Measurements from ENCODE around the gene MFSD6L.

The MFSD6L gene

GRCh38 chr17:8823279-8823678 is 24.1 kb upstream of the MFSD6L start:
- intact Hi-C loops (cut with DNase I; ENCODE audit: low total_unique reads), result no loop called here
- Histone ChIP-seq H3K4me3 (no peak overlapping the region), H3K36me3 (no peaks in the 10 kb centered on the region), H3K4me1 (no peaks in the 10 kb centered on the region), H3K27ac (no peak overlapping the region), H3K27me3 (peaks cover 0 to 46% of the 10 kb centered on the region in 2 donors), H3K9me3 (no peaks in the 10 kb centered on the region)
- TF ChIP-seq, protein P1, sequence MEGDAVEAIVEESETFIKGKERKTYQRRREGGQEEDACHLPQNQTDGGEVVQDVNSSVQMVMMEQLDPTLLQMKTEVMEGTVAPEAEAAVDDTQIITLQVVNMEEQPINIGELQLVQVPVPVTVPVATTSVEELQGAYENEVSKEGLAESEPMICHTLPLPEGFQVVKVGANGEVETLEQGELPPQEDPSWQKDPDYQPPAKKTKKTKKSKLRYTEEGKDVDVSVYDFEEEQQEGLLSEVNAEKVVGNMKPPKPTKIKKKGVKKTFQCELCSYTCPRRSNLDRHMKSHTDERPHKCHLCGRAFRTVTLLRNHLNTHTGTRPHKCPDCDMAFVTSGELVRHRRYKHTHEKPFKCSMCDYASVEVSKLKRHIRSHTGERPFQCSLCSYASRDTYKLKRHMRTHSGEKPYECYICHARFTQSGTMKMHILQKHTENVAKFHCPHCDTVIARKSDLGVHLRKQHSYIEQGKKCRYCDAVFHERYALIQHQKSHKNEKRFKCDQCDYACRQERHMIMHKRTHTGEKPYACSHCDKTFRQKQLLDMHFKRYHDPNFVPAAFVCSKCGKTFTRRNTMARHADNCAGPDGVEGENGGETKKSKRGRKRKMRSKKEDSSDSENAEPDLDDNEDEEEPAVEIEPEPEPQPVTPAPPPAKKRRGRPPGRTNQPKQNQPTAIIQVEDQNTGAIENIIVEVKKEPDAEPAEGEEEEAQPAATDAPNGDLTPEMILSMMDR (IDR thresholded peaks at IDR 0.05), result no peak
- DNase-seq, result no peak

DNA sequence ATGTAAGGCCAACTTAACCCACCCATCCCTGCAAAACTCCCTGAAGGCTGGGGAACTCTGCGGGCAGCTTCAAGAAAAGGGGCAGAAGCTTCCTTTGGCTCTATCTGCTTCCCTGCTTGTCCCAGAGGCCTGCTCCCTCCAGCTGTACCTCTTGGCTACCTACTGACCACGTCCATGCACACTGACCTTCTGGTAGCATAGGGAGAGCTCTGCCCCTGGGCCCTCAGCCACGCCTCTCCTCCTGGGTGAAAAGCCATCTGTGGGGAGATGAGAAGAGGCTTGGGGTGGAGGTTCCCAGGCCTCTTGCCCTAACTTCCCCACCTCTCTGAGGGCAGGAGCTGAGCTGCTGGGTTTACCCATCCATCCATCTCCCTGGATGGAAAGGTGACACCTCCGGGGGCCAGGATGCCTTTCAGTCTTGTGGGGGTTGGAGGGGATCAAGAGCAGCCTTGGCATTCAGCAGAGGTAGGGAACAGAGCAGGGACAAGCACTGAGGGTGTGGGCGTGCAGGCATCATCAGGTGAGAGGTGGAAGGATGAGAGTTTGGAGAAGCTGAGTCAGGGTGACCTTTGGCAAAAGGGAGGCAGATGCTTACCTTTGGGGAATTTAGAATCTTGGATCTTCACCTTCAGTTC is 23.4 kb upstream of the MFSD6L start:
- intact Hi-C loops (cut with DNase I; ENCODE audit: low total_unique reads), result no loop called here
- no peak overlapping the region for H3K27ac ChIP-seq
- no peaks in the 10 kb centered on the region for H3K36me3 ChIP-seq
- no peak for DNase-seq
- no peak overlapping the region for H3K4me3 ChIP-seq
- no peaks in the 10 kb centered on the region for H3K9me3 ChIP-seq
- TF ChIP-seq, protein P1 (IDR thresholded peaks at IDR 0.05), result no peak
- H3K4me1 ChIP-seq, result no peaks in the 10 kb centered on the region
- H3K27me3 ChIP-seq, result peaks cover 0 to 44% of the 10 kb centered on the region in 2 donors

DNA sequence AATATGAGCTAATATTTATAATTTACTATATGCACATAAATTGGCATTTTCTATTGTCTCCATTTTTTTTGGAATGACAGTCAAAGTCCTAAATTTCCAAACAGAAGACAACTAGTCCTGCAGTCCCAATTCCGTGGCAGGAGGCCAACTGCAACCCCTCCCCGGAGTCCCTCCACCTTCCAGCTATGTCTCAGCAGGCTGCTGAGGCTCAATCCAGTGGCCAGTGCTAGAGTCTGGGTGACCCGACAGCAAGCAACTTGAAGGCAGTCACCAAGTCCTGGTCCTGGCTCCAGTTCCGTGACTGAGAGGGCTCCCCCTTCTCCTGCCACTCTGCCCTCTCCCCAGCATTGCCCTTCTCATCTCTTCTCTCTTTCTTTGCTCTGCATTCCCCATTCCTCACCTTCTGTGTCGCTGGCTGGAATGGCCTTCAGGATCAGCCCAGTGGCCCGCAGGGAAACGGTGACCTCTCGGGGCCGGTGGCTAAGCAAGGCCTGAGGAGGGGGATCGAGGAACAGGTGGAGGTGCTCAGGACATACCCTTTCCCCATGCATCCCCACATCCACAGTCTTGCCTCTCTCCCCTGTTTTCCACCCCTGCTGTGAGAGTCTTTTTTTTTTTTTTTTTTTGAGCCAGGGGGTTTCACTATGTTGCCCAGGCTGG is 22.4 kb upstream of the MFSD6L start:
- Histone ChIP-seq H3K9me3 (no peaks in the 10 kb centered on the region), H3K36me3 (no peaks in the 10 kb centered on the region), H3K4me1 (no peaks in the 10 kb centered on the region), H3K4me3 (no peak overlapping the region), H3K27ac (no peak overlapping the region), H3K27me3 (peaks cover 0 to 37% of the 10 kb centered on the region in 2 donors)
- peak in 1 of 2 donors; percentile 39 for DNase-seq
- intact Hi-C loops (cut with DNase I; ENCODE audit: low total_unique reads), result no loop called here
- TF ChIP-seq, protein P1 (IDR thresholded peaks at IDR 0.05), result no peak

GRCh38 chr17:8820311-8821010 is 21.3 kb upstream of the MFSD6L start:
- no peak overlapping the region for H3K27ac ChIP-seq
- H3K36me3 ChIP-seq, result no peaks in the 10 kb centered on the region
- intact Hi-C loops (cut with DNase I; ENCODE audit: low total_unique reads), result no loop called here
- TF ChIP-seq, protein P1 (IDR thresholded peaks at IDR 0.05), result no peak
- H3K9me3 ChIP-seq, result no peaks in the 10 kb centered on the region
- H3K4me3 ChIP-seq, result no peak overlapping the region
- no peak for DNase-seq
- no peaks in the 10 kb centered on the region for H3K4me1 ChIP-seq
- H3K27me3 ChIP-seq, result peaks cover 0 to 37% of the 10 kb centered on the region in 2 donors

GRCh38 chr17:8818654-8819330 is 19.6 kb upstream of the MFSD6L start:
- no peak overlapping the region for H3K27ac ChIP-seq
- intact Hi-C loops (cut with DNase I; ENCODE audit: low total_unique reads), result no loop called here
- TF ChIP-seq, protein P1 (IDR thresholded peaks at IDR 0.05), result no peak
- no peak for DNase-seq
- no peaks in the 10 kb centered on the region for H3K36me3 ChIP-seq
- no peak overlapping the region for H3K4me3 ChIP-seq
- H3K4me1 ChIP-seq, result no peaks in the 10 kb centered on the region
- peaks cover 0 to 37% of the 10 kb centered on the region in 2 donors for H3K27me3 ChIP-seq
- H3K9me3 ChIP-seq, result no peaks in the 10 kb centered on the region
